Liver (tissue), 9 donors: ENCODE data around the gene APOL2. TPM values are rescaled to one million over a fixed set of nuclear protein-coding genes. Genes with fewer than 3 reads are reported as not detected.

Experiments used
- DNase-seq: peaks from one replicate; pipeline ENCODE4 v3.0.0-alpha.2; 2017; ENCODE audit warnings: low spot score
- H3K27ac ChIP-seq, 2 donors: one replicate each; pipeline ENCODE4 v1.7.0; 2013; ENCODE audit warnings: inconsistent platforms in 2 of 2, low read length in 2 of 2, control low read depth in 1 of 2, low read depth in 1 of 2, mild to moderate bottlenecking in 1 of 2
- H3K27me3 ChIP-seq, 4 donors: one replicate each; pipeline versions ENCODE4 v1.6.1 to v1.7.0; 2013; ENCODE audit warnings: low read length in 3 of 4, inconsistent platforms in 1 of 4, mild to moderate bottlenecking in 1 of 4, moderate library complexity in 1 of 4; ENCODE audit not compliant: control insufficient read depth in 4 of 4, insufficient read depth in 4 of 4
- H3K36me3 ChIP-seq, 4 donors: one replicate each; pipeline versions ENCODE4 v1.6.1 to v1.7.0; 2013; ENCODE audit warnings: low read length in 3 of 4, mild to moderate bottlenecking in 3 of 4, low read depth in 1 of 4, moderate library complexity in 1 of 4; ENCODE audit not compliant: control insufficient read depth in 4 of 4, insufficient read depth in 3 of 4
- H3K4me1 ChIP-seq, 4 donors: one replicate each; pipeline versions ENCODE4 v1.6.1 to v1.7.0; 2013; ENCODE audit warnings: low read length in 3 of 4, mild to moderate bottlenecking in 3 of 4, moderate library complexity in 1 of 4; ENCODE audit not compliant: control insufficient read depth in 4 of 4, insufficient read depth in 4 of 4
- H3K4me3 ChIP-seq, 3 donors: one replicate each; pipeline versions ENCODE4 v1.6.1 to v1.7.0; 2013; ENCODE audit warnings: low read length in 3 of 3, control low read depth in 1 of 3, low read depth in 1 of 3, mild to moderate bottlenecking in 1 of 3
- H3K9ac ChIP-seq, 2 donors: one replicate each; pipeline ENCODE4 v1.7.0; 2013; ENCODE audit warnings: low read length in 2 of 2, mild to moderate bottlenecking in 2 of 2, moderate library complexity in 2 of 2, control low read depth in 1 of 2, low read depth in 1 of 2
- H3K9me3 ChIP-seq, 4 donors: one replicate each; pipeline versions ENCODE4 v1.6.1 to v1.7.0; 2013; ENCODE audit warnings: low read length in 3 of 4; ENCODE audit not compliant: control insufficient read depth in 4 of 4
- EGR1 ChIP-seq, 2 donors: IDR thresholded peaks; 2 replicates each; pipeline ENCODE4 v1.6.1; 2016 to 2018; ENCODE audit warnings: antibody characterized with exemption in 2 of 2, low read depth in 2 of 2
- FOXA1 ChIP-seq: IDR thresholded peaks from 2 replicates; pipeline ENCODE4 v1.6.1; 2016; ENCODE audit warnings: antibody characterized with exemption
- FOXA2 ChIP-seq: IDR thresholded peaks from 2 replicates; pipeline ENCODE4 v1.6.1; 2016; ENCODE audit warnings: antibody characterized with exemption
- GABPA ChIP-seq, 2 donors: IDR thresholded peaks in 1 of 2; conservative IDR thresholded peaks in 1 of 2; 2 replicates each; pipeline ENCODE4 v1.6.1; 2016; ENCODE audit warnings: antibody characterized with exemption in 2 of 2, mild to moderate bottlenecking in 1 of 2, moderate library complexity in 1 of 2
- HNF4A ChIP-seq, 2 donors: conservative IDR thresholded peaks; 2 replicates each; pipeline ENCODE4 v1.6.1; 2016; ENCODE audit warnings: antibody characterized with exemption in 2 of 2, mild to moderate bottlenecking in 2 of 2
- HNF4G ChIP-seq: IDR thresholded peaks from 2 replicates; pipeline ENCODE4 v1.6.1; 2016; ENCODE audit warnings: antibody characterized with exemption
- JUND ChIP-seq, 2 donors: IDR thresholded peaks; 2 replicates each; pipeline ENCODE4 v1.6.1; 2016; ENCODE audit warnings: antibody characterized with exemption in 2 of 2
- NR2F2 ChIP-seq: IDR thresholded peaks from 2 replicates; pipeline ENCODE4 v1.6.1; 2016; ENCODE audit warnings: antibody characterized with exemption
- RAD21 ChIP-seq, 2 donors: IDR thresholded peaks; 2 replicates each; pipeline ENCODE4 v1.6.1; 2016; ENCODE audit warnings: antibody characterized with exemption in 2 of 2, mild to moderate bottlenecking in 2 of 2
- RXRA ChIP-seq, 2 donors: IDR thresholded peaks; 2 replicates each; pipeline ENCODE4 v1.6.1; 2017 to 2018; ENCODE audit warnings: antibody characterized with exemption in 2 of 2, mild to moderate bottlenecking in 1 of 2
- SP1 ChIP-seq: IDR thresholded peaks from 2 replicates; pipeline ENCODE4 v1.6.1; 2018; ENCODE audit warnings: antibody characterized with exemption, mild to moderate bottlenecking
- TAF1 ChIP-seq: conservative IDR thresholded peaks from 2 replicates; pipeline ENCODE4 v1.6.1; 2016; ENCODE audit warnings: antibody characterized with exemption, mild to moderate bottlenecking
- YY1 ChIP-seq: IDR thresholded peaks from 2 replicates; pipeline ENCODE4 v1.6.1; 2016; ENCODE audit warnings: antibody characterized with exemption, mild to moderate bottlenecking
- ZBTB33 ChIP-seq: IDR thresholded peaks from 2 replicates; pipeline ENCODE4 v1.6.1; 2016; ENCODE audit warnings: antibody characterized with exemption
- WGBS: extraction: QIAGEN DNeasy Blood & Tissue Kit; methylation state at CpG from one replicate; pipeline ENCODE4 v1.1.7; 2013; 5-methylcytosine and 5-hydroxymethylcytosine counted together
- polyA plus RNA-seq, 2 donors: library from polyadenylated mRNA; stranded (reverse) in 1 of 2; unstranded in 1 of 2; fragments of 200-250 nt in 1 of 2; fragments of >200 nt in 1 of 2; fragmentation: Nextera tagmentation in 1 of 2; extraction: Ambion mirVana in 1 of 2; gene quantifications; one replicate each; pipeline versions ENCODE4 v1.2.1 to v1.2.3, GENCODE V29; 2013 to 2015
- total RNA-seq, 2 donors: library from RNA; depleted of rRNA; stranded (reverse); fragments of >200 nt; gene quantifications; one replicate each; pipeline ENCODE4 v1.2.3, GENCODE V29; 2014
- TF ChIP-seq, protein P1 (sequence below): fragments of 150-350 bp; IDR thresholded peaks from 2 replicates; pipeline ENCODE4 v1.5.1; 2017; ENCODE audit warnings: improper control_type of control experiment, low read depth, low read length; ENCODE audit not compliant: missing input control
- TF ChIP-seq, protein P2 (sequence below): IDR thresholded peaks from 2 replicates; pipeline ENCODE4 v1.6.1; 2016; ENCODE audit warnings: antibody characterized with exemption
- TF ChIP-seq, protein P3 (sequence below): IDR thresholded peaks from 2 replicates; pipeline ENCODE4 v1.6.1; 2016; ENCODE audit warnings: antibody characterized with exemption
- TF ChIP-seq, protein P4 (sequence below): IDR thresholded peaks from 2 replicates; pipeline ENCODE4 v1.6.1; 2016; ENCODE audit warnings: antibody characterized with exemption, mild to moderate bottlenecking
- donor health status: healthy.
- donor health status: healthy.
- donor health status: healthy.
- donor health status: healthy.
- donor health status: healthy.

Gene APOL2
- total and polyA plus RNA-seq, 4 donors = 14.3 to 77.2 (median 21.7) TPM

- H3K9me3 ChIP-seq = no peaks in the 10 kb centered on the region
- H3K27me3 ChIP-seq = no peaks in the 10 kb centered on the region
- TF ChIP-seq, protein P1, sequence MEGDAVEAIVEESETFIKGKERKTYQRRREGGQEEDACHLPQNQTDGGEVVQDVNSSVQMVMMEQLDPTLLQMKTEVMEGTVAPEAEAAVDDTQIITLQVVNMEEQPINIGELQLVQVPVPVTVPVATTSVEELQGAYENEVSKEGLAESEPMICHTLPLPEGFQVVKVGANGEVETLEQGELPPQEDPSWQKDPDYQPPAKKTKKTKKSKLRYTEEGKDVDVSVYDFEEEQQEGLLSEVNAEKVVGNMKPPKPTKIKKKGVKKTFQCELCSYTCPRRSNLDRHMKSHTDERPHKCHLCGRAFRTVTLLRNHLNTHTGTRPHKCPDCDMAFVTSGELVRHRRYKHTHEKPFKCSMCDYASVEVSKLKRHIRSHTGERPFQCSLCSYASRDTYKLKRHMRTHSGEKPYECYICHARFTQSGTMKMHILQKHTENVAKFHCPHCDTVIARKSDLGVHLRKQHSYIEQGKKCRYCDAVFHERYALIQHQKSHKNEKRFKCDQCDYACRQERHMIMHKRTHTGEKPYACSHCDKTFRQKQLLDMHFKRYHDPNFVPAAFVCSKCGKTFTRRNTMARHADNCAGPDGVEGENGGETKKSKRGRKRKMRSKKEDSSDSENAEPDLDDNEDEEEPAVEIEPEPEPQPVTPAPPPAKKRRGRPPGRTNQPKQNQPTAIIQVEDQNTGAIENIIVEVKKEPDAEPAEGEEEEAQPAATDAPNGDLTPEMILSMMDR = no peak
- TF ChIP-seq GABPA (IDR thresholded peaks at IDR 0.05 in 1 of 2, conservative IDR thresholded peaks at IDR 0.05 in 1 of 2) (no peak), RAD21 (IDR thresholded peaks at IDR 0.05) (no peak), YY1 (no peak), FOXA1 (no peak), EGR1 (IDR thresholded peaks at IDR 0.05; ENCODE audit: low read depth in 2 of 2) (no peak), HNF4G (no peak), JUND (IDR thresholded peaks at IDR 0.05) (no peak), SP1 (no peak), TAF1 (no peak), FOXA2 (no peak), ZBTB33 (no peak), RXRA (IDR thresholded peaks at IDR 0.05) (no peak), NR2F2 (no peak)
- TF ChIP-seq, protein P2, sequence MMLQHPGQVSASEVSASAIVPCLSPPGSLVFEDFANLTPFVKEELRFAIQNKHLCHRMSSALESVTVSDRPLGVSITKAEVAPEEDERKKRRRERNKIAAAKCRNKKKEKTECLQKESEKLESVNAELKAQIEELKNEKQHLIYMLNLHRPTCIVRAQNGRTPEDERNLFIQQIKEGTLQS = no peak
- TF ChIP-seq, protein P3, sequence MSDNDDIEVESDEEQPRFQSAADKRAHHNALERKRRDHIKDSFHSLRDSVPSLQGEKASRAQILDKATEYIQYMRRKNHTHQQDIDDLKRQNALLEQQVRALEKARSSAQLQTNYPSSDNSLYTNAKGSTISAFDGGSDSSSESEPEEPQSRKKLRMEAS = no peak
- TF ChIP-seq, protein P4, sequence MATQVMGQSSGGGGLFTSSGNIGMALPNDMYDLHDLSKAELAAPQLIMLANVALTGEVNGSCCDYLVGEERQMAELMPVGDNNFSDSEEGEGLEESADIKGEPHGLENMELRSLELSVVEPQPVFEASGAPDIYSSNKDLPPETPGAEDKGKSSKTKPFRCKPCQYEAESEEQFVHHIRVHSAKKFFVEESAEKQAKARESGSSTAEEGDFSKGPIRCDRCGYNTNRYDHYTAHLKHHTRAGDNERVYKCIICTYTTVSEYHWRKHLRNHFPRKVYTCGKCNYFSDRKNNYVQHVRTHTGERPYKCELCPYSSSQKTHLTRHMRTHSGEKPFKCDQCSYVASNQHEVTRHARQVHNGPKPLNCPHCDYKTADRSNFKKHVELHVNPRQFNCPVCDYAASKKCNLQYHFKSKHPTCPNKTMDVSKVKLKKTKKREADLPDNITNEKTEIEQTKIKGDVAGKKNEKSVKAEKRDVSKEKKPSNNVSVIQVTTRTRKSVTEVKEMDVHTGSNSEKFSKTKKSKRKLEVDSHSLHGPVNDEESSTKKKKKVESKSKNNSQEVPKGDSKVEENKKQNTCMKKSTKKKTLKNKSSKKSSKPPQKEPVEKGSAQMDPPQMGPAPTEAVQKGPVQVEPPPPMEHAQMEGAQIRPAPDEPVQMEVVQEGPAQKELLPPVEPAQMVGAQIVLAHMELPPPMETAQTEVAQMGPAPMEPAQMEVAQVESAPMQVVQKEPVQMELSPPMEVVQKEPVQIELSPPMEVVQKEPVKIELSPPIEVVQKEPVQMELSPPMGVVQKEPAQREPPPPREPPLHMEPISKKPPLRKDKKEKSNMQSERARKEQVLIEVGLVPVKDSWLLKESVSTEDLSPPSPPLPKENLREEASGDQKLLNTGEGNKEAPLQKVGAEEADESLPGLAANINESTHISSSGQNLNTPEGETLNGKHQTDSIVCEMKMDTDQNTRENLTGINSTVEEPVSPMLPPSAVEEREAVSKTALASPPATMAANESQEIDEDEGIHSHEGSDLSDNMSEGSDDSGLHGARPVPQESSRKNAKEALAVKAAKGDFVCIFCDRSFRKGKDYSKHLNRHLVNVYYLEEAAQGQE = no peak
- H3K36me3 ChIP-seq = peaks cover 6 to 19% (median 12%) of the 10 kb centered on the region in 4 donors
- DNase-seq = no peak
- no peak overlapping the region for H3K9ac ChIP-seq
- H3K4me3 ChIP-seq = no peak overlapping the region
- peaks cover 0 to 7% (median 2%) of the 10 kb centered on the region in 4 donors for H3K4me1 ChIP-seq
- 92% methylated on average over 4 of the region's 4 CpGs for WGBS
- no peak overlapping the region for H3K27ac ChIP-seq
Measured at GRCh38 chr22:36224245-36224644, 15.1 kb downstream of the APOL2 start.

DNA sequence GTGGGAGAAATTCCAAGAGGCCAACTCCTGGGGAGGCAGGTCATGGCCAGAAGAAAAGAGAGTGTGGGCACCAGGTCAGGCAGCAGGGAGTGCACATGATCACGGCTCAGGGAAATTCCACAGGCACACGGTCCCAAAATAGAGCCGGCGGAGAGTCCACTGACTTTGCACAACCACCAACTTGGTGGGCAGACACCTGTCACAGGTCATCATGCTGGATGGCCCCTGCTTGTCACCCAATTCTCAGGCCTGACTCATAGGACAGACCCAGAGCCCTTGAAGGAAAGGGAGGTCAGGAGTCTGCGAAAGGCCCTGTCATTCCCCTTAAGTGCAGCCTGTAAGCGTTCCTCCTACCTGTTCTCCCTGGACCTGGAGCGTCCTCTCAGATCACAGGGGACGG lies 15.8 kb downstream of the APOL2 start:
- no peak for DNase-seq
- Histone ChIP-seq H3K27ac (no peak overlapping the region), H3K9me3 (no peaks in the 10 kb centered on the region), H3K27me3 (no peaks in the 10 kb centered on the region), H3K36me3 (peaks cover 2 to 13% (median 8%) of the 10 kb centered on the region in 4 donors), H3K9ac (no peak overlapping the region), H3K4me1 (peaks cover 0 to 7% (median 2%) of the 10 kb centered on the region in 4 donors), H3K4me3 (no peak overlapping the region)
- WGBS = 76% methylated on average over 8 of the region's 8 CpGs
- TF ChIP-seq GABPA (IDR thresholded peaks at IDR 0.05 in 1 of 2, conservative IDR thresholded peaks at IDR 0.05 in 1 of 2) (no peak), NR2F2 (no peak), TAF1 (no peak), FOXA1 (no peak), EGR1 (IDR thresholded peaks at IDR 0.05; ENCODE audit: low read depth in 2 of 2) (no peak), ZBTB33 (no peak), RAD21 (IDR thresholded peaks at IDR 0.05) (no peak), HNF4G (no peak), RXRA (IDR thresholded peaks at IDR 0.05) (no peak), HNF4A (conservative IDR thresholded peaks at IDR 0.05) (no peak), YY1 (no peak), JUND (IDR thresholded peaks at IDR 0.05) (no peak)
- TF ChIP-seq, protein P4 = no peak
